ENCODE measurements around the gene ADAMTS17.

DNA sequence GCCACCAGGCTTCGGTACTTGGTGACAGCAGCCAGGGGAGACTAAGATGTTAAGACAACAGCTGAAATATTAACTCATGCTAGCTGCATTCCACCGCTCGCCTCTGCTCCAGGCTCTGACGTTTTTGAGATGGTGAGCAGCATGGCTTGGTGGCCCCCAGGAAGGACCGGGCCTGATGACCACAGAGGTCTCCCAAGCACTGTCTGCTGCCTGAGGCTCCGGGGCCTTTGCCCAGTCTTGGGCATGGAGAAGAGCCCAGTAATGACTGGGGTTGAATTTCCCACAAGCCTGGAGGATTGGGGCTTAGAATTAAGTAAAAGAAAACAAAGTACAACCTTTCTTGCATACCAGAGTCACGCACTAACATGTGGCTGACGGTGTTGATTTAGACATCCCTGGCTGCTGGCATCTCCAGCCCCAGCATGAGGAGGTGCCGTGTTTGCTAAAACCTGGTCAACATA, 364.9 kb downstream of the ADAMTS17 start:
- TF ChIP-seq, protein P1, sequence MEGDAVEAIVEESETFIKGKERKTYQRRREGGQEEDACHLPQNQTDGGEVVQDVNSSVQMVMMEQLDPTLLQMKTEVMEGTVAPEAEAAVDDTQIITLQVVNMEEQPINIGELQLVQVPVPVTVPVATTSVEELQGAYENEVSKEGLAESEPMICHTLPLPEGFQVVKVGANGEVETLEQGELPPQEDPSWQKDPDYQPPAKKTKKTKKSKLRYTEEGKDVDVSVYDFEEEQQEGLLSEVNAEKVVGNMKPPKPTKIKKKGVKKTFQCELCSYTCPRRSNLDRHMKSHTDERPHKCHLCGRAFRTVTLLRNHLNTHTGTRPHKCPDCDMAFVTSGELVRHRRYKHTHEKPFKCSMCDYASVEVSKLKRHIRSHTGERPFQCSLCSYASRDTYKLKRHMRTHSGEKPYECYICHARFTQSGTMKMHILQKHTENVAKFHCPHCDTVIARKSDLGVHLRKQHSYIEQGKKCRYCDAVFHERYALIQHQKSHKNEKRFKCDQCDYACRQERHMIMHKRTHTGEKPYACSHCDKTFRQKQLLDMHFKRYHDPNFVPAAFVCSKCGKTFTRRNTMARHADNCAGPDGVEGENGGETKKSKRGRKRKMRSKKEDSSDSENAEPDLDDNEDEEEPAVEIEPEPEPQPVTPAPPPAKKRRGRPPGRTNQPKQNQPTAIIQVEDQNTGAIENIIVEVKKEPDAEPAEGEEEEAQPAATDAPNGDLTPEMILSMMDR (IDR thresholded peaks at IDR 0.05) = no peak
- TF ChIP-seq POLR2A (IDR thresholded peaks at IDR 0.05) = no peak

Measured in testis (tissue), 2 donors.